Activated CD8-positive, alpha-beta memory T cell treated with anti-CD3 and anti-CD28 coated beads for 1 hour (primary cell): ENCODE measurements around the gene PLEKHD1.
"Not testable (repeated sequence)": the region's sequence is repeated elsewhere in the genome, so short reads cannot be mapped to it uniquely, and the experiment has no call there.

Experiments
- DNase-seq, 2 donors: peaks; one replicate each; pipeline ENCODE4 v3.0.0-alpha.2; 2020; ENCODE audit warnings: low read depth in 1 of 2; ENCODE audit errors: extremely low read depth in 1 of 2

PLEKHD1 gene

GRCh38 chr14:69481815-69482568 lies 2.5 kb upstream of the PLEKHD1 start:
- DNase-seq = no peak

GRCh38 chr14:69483765-69484443 lies 624 bp upstream of the PLEKHD1 start:
- DNase-seq = no peak

GRCh38 chr14:69485315-69485660 lies 760 bp downstream of the PLEKHD1 start:
- no peak for DNase-seq

- no peak for DNase-seq
These were observed 1.2 kb downstream of the PLEKHD1 start for GRCh38 chr14:69485701-69486100.

GRCh38 chr14:69487226-69487625 lies 2.7 kb downstream of the PLEKHD1 start:
- DNase-seq = no peak

- DNase-seq = no peak
These were observed 3.2 kb downstream of the PLEKHD1 start for GRCh38 chr14:69487771-69488170.

GRCh38 chr14:69489495-69489894 lies 5.0 kb downstream of the PLEKHD1 start:
- DNase-seq = no peak

GRCh38 chr14:69490219-69490918 lies 5.8 kb downstream of the PLEKHD1 start:
- DNase-seq = no peak

GRCh38 chr14:69491193-69491592 lies 6.7 kb downstream of the PLEKHD1 start:
- no peak for DNase-seq

- DNase-seq = no peak
These were observed 8.5 kb downstream of the PLEKHD1 start for GRCh38 chr14:69493038-69493437.

GRCh38 chr14:69493791-69494190 lies 9.3 kb downstream of the PLEKHD1 start:
- DNase-seq = no peak

- DNase-seq = no peak
These were observed 10.9 kb downstream of the PLEKHD1 start for GRCh38 chr14:69495341-69495921.

GRCh38 chr14:69497866-69498265 lies 13.3 kb downstream of the PLEKHD1 start:
- DNase-seq = not testable (repeated sequence)

- not testable (repeated sequence) for DNase-seq
These were observed 13.8 kb downstream of the PLEKHD1 start for GRCh38 chr14:69498286-69498685.

- DNase-seq = no peak
These were observed 14.9 kb downstream of the PLEKHD1 start for GRCh38 chr14:69499436-69499835.

GRCh38 chr14:69500096-69500495 lies 15.6 kb downstream of the PLEKHD1 start:
- DNase-seq = no peak

- DNase-seq = no peak
These were observed 16.2 kb downstream of the PLEKHD1 start for GRCh38 chr14:69500736-69501135.

- no peak for DNase-seq
These were observed 16.9 kb downstream of the PLEKHD1 start for GRCh38 chr14:69501423-69501838.

- DNase-seq = no peak
These were observed 20.2 kb downstream of the PLEKHD1 start for GRCh38 chr14:69504775-69505174.

GRCh38 chr14:69505338-69506240 lies 21.1 kb downstream of the PLEKHD1 start:
- no peak for DNase-seq

GRCh38 chr14:69506241-69506595 lies 21.7 kb downstream of the PLEKHD1 start:
- DNase-seq = no peak
